ENCODE measurements around the gene ABCC6.

Gene ABCC6

DNA sequence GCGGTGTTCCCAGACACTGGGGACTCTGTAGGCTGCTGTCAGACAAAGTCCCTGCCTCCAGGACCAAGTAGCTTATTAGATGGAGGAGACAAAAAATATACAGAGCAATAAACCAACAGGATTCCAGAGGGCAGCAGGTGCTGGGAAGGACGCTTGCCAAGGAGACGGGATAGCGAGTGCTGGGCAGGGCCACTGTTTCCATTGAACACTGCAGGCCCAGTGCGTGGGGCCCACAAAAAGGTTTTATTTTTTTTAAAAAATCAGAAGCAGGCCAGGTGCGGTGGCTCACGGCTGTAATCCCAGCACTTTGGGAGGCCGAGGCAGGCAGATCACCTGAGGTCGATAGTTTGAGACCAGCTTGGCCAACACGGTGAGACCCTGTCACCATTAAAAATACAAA lies 84.2 kb downstream of the ABCC6 start:
- no peak for DNase-seq

DNA sequence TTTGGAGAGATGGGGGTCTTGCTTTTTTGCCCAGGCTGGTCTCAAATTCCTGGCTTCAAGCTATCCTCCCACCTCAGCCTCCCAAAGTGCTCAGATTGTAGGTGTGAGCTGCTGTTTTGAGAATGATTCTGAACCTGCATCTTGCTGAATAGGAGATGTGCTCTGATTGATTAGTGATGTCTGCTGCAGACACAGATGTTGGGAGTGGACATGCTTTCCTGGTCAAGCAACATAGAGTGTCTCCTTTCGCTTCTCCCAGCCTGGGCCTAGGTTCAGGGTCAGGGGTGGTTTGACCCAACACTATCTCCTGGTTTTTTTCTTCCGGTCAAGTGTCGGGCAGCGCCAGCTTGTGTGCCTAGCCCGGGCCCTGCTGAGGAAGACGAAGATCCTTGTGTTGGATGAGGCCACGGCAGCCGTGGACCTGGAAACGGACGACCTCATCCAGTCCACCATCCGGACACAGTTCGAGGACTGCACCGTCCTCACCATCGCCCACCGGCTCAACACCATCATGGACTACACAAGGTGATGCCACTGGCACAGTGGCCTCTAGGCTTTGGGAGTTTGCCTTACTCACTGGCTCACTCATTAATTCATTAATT lies 85.2 kb downstream of the ABCC6 start:
- DNase-seq = no peak

DNA sequence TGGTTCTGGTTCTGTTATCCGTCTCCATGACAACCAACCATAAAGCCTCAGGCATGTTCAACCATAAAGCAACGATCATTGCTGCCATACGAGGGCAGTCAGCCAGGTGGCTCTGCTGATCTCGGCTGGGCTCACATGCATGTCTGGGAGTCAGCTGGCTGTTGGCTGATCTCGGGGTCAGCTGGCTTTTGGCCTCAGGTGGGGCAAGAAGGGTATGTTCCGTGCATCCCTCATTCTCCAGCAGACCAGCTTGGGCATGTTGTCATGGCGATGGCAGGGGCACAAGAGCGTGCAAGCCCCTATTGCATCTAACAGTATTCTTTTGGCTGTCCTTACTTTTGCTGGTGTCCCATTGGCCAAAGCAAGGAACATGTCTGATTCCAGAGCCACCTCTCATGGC lies 86.2 kb downstream of the ABCC6 start:
- no peak for DNase-seq

DNA sequence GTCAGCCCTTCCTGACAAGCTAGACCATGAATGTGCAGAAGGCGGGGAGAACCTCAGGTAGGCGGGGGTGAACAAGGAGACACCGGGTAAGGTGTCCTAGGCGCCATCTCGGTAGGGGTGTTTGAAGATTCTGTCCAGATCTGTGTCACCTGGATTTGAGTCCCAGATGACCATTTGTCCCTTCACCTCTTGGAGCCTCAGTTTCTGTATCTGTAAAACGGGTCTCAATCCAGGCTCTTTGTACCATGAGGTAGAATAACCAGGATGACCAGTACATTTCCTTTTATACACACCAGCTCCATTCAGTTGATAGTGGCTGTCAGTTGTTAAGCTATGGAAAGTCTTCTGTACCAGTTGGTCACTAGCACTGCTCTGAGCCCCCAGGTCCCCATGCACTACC lies 86.7 kb downstream of the ABCC6 start:
- DNase-seq = no peak

DNA sequence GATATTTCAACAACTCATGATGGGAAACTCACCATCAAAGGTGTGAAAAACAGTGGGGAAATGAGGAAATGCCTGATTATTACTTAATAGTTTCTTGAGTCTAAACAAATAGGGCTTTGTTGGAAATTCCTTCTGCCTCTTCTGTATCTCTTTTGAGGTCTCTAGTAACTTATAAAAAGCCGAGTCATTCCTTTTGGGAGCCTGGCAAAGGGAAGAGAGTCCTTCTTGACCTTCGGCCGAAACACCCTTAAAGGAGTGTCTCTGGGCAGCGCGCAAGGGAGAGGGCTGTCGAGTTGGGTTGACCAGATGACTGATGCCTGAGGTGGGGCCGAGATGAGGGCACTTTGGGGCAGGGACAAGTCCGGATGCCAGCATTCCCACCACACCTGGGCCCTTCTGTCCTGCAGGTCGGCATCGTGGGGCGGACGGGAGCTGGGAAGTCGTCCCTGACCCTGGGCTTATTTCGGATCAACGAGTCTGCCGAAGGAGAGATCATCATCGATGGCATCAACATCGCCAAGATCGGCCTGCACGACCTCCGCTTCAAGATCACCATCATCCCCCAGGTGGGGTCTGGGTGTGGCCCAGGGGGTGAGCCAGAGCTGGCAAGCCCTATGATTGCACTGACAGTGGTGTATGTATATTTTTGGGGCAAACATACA lies 89.2 kb downstream of the ABCC6 start:
- no peak for DNase-seq

DNA sequence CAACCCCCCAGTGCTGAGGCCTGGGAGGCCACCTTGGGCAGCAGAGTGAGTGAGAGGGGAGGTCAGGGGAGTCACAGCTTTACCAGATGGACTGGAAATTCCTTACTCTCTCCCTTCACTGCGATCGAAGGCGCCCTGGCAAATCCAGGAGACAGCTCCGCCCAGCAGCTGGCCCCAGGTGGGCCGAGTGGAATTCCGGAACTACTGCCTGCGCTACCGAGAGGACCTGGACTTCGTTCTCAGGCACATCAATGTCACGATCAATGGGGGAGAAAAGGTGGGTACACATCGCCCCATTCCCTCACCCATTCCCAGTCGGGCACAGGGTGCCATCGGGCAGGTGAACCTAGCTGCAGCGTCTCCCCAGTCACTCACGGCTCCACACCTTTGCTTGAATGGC lies 91.6 kb downstream of the ABCC6 start:
- DNase-seq = no peak

DNA sequence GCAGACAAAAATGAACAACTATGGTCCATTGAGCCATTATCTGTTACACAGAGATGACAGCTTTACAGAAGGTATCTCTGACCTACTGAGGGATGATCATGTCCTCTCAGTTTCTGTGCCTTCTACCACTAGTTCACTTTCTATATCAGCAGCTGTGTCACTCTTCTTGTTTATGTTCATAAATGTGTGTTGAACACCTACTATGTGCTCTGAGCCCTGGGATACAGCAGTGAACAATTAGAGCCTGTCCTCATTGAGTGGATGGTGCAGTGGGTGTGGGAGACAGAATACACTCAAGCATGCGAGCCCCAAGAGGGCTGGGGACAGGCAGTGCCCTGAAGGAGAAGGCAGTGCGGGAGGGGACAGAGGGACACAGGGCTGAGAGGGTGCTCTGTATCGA lies 92.1 kb downstream of the ABCC6 start:
- DNase-seq = no peak

DNA sequence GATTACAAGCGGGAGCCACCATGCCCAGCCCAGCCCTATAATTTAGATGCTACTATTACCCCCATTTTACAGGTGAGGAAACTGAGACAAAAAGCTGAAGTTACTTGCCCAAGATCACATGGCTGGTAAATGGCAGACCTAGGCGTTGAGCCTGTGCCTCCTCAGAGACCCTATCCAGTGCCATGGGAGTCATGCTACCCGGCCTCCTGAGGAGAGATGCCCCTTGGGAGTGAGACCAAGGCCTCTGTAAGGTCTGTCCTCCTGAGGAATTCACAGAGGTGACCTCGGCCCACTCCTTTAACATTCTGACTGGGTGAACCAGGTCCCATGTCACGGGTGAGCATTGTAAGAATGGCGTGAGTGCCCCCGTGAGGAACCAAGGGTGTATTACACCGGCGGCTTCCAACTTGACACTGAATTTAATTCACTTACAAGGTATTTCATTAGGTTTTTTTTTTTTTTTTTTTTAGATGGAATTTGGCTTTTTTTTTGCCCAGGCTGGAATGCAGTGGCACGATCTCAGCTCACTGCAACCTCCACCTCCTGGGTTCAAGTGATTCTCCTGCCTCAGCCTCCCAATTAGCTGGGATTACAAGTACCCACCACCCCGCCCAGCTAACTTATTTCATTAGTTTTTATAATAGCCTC lies 95.7 kb downstream of the ABCC6 start:
- peak; percentile 72 for DNase-seq

DNA sequence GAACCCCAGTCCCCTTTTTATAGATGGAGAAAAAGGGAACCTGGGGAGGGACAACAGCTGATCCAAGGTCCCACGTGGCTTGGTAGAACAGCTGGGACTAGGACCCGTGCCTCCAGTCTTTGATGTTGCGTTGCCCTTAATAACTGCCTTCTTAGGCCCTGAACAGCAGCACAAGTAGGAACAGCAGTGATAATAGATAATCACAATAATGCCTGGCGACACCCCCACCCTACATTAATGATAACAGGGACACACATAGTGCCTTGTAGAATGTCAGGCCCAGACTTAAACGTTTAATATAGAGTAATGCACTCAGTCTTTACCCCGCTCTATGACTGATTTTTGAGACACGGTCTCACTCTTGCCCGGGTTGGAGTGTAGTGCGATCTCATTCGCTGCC lies 96.4 kb downstream of the ABCC6 start:
- no peak for DNase-seq

DNA sequence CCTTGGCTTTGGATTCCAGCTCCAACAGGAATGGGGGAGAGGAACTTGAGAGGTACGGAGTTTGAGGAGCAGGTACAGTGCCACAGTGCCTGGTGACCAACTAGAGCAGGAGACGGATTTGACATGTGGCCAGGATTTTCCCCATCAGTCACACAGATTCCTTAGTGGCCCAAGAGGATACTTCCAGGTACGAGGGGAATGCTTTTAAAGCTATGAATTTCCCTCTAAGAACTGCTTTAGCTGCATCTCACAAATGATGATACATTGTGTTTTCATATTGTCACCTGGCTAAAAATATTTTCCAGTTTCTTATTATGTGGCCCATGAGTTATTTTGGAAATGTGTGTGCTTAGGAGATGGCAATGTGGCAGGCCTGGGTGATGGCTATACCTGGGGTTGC lies 98.3 kb downstream of the ABCC6 start:
- DNase-seq = no peak

DNA sequence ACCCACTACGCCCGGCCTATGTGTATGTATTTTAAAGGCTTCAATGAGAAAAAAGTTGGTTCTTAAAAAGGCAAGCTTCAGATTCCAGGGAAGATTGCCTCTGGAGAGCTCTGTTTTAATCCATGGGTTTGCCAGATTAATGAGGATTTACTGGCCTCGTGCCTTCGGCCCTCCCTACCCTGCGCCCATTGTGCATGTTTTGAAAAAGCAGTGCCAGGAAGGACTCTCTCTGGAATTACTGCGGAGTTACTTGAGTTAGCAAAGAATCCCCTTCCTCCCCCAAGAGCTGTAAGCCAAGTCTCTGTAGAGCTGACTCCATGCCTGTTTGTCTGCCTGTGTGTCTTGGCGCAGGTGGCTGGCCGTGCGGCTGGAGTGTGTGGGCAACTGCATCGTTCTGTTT lies 98.9 kb downstream of the ABCC6 start:
- no peak for DNase-seq

DNA sequence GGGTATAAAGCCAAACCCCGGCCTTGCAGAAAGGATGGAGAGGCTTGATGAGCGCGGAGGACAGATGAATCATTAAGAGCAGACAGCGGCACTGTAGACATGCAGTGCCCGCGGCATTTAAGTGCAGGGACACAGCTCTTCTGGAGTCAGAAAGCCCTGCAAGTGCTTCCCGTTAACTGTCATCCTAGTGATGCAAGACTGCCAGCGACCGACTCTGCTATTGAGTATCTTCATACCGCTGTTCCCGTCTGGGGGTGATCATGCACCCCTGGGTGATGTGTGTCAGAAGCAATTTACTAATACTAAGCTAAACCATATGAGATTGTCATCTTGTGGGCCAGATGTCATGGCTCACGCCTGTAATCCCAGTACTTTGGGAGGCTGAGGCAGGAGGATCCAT lies 101.0 kb downstream of the ABCC6 start:
- no peak for DNase-seq

DNA sequence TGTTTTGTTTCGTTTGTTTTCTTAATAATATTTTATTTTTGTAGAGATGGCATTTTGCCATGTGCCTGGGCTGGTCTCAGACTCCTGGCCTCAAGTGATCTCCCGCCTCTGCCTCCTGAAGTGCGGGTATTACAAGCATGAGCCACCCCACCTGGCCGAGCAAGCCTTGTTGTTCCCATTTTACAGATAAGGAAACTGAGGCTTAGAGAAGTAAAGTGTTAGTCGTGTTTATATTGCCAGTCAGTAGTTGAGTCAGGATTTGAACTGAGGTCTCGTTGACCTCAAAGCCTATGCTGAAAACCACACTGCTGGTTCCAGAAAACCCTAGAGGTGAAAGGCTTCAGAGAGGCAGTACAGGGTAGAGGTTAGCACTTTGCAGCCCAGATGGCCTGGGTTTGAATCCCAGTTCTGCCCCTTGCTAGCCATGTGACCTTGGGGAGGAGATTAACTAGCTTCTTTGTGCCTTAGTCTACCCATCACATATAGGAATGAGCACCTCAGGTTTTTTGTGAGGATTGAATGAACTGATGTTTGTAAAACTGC lies 102.0 kb downstream of the ABCC6 start:
- no peak for DNase-seq

DNA sequence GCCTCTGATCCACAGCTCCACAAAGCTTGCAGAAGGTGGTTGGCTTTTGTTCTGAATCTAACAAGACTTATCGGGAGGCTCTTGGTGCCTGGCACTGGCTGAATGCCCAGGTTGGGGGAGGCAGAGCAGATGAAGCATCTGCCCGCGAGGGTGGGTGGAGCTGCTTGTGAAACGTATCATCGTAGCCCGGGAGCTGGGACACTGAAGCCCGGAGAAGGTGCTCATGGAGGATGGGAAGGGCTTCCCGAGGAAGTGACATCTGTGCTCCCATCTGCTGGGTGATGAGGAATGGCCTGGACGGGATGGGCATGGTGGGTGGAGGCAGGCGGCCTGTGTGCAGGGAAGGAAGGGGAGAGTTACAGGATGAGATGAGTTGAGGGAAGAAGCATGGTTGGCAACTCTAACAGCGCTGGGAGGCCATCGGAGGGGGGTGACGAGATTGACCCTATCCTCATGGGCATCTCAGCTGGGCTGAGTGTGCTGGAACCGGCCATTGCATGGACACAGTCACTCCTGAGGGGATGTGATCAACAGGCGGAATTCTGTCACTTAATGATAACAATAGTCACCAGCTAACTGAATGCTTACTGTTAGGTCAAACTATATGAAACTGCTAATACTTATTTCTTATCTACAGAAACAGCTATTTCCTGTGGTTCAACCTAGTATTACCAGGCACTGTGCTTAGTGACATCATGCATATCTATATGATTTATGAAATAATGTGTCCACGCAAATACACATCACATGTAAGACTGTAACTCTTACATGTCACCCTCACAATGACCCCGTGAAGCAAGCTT lies 102.7 kb downstream of the ABCC6 start:
- DNase-seq = no peak

DNA sequence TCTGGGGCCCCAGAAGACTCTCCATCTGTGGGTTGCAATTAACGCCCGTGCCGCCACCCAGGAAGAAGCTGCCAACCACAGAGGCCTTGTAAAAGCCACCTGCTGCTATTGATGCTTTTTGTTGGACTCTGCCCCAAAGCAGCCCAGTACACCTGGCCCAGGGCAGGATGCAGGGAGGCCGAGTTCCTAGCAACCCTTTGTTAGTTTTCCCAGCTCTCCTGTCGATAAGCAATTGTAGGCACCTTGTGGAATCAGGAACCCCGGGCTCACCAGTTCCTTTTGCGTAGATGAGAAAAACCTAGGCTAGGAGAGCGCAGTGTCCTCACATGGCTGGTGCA lies 103.3 kb downstream of the ABCC6 start:
- DNase-seq = no peak

DNA sequence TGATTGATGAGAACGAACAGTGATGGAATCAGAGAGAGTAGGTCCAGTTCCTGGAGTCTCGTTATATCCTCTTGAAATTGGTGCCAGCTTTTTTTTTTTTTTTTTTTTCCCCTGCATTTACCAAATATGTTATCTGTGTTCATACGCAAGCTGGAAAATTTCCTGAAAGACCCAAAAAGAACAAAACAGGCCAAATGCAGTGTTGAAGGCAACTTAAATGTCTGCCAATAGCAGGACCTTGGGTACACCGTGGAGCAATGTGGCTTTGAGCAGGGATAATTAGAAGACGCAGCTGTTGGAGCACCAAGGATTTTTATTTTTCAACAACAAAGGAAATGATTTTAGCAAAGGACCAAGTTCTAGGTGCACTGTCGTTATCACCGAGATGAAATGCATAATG lies 105.0 kb downstream of the ABCC6 start:
- DNase-seq = no peak

DNA sequence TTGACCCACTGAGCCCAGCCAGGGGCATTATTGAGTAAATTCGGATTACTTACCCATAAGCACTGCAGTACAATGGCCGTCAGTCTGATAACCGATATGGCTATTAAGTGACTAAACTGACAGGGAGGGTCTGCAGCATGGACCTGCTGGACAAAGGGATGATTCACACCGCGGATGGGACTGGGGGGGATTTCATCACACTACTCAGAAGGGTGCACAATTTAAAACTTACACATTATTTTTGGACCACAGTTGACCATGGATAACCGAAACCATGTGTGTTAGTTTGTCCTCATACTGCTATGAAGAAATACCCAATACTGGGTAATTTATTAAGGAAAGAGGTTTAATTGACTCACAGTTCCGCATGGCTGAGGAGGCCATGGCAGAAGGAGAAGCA lies 106.5 kb downstream of the ABCC6 start:
- DNase-seq = no peak

DNA sequence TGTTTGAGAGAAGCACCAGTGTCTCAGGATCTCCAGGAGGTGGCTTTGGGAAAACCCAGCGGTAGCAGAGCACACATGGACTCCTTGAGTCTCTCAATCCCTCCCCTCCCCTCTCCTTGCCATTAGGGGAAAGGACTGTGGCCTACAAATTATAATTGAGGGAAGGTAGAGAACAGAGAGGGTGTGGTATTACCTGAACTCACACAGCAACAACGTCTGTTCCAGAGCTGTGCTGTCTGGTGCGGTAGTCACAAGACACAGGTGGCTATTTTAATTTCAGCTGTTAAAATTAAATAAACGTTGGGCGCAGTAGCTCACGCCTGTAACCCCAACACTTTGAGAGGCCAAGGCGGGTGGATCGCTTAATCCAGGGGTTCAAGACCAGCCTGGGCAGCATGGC lies 110.2 kb downstream of the ABCC6 start:
- no peak for DNase-seq

DNA sequence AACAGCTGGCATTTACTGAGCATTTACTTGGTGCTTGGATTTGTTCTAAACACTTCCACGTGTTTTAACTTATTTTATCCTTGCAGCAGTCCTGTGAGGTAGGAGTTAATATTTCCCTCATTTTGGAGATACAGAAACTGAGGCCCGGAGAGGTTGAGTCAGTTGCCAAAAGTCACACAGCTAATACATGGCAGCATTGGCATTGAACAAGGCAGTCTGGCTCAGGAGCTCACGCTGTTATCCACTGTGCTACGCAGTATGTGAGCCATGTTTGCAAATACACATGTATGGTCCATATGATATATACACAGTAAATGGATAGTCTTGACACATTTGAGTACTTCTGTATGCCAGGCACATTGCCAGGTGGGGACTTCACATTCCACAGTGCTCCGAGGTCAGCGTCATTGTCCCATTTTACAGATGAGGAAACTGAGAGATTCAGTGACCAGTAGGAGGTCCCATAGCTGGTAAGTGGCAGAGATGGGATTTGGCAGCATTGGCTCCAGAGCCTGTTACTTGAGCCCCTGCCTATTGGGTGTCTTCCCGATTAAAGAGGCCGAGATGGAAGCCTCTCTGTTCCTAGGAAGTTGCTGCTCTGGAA lies 110.7 kb downstream of the ABCC6 start:
- no peak for DNase-seq

DNA sequence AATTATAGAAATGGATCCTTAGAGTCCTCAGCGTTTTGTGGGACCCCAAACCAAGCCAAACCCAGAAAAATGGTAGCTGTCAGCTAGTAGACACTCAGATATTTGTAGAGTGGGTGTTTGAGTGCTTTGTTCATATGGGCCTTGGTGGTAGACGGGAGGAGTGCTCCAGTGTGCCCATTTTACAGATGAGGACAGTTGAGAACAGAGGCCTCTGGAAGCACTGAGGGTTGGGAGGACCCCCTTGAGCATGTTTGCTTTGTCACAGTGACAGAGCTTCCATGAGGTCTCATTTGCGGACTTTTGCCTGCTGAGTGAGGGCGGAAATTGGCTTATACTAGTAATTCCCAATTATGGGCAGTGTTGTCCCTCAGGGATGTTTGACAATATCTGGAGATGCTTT lies 111.7 kb downstream of the ABCC6 start:
- no peak for DNase-seq

DNA sequence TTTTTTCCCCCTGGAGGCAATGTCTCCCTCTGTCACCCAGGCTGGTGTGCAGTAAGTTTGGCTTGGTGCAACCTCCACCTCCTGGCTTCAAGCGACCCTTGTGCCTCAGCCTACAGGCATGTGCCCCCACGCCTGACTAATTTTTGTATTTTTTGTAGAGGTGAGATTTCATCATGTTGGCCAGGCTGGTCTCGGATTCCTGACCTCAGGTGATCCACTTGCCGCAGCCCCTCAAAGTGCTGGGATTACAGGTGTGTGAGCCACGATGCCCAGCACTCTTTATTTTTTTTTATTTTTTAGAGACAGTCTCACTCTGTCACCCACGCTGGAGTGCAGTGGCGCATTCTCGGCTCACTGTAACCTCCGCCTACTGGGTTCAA lies 113.2 kb downstream of the ABCC6 start:
- DNase-seq = no peak

DNA sequence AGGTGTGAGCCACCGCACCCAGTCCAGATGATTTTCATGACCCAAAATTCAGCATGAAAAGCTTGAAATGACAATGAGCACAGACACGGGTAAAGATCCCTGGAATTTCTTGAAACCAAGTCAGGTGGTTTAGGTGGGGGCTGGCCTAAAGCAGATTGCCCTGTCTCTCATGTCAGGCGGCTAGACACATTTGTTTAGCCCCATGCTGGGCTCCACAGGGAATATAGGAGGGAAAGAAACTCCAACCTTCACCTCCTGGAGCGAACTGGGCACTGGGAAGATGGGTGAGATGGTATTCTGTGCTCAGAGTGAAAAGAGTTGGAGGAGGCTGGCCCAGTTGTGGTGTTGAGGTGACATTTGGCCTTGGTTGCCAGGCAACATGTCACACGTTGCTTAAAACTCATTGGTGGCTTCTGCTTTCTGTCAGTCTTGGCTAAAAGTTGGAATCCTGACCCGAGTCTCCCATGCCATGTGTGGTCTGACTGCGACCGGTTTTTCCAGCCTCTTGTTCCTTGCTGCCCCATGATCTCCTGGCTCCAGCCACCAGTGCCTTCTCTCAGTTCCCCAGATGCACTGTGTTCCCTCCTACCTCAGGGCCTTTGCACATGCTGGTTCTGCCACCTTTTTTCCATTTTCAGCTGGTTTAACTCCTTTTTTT lies 113.7 kb downstream of the ABCC6 start:
- DNase-seq = no peak

DNA sequence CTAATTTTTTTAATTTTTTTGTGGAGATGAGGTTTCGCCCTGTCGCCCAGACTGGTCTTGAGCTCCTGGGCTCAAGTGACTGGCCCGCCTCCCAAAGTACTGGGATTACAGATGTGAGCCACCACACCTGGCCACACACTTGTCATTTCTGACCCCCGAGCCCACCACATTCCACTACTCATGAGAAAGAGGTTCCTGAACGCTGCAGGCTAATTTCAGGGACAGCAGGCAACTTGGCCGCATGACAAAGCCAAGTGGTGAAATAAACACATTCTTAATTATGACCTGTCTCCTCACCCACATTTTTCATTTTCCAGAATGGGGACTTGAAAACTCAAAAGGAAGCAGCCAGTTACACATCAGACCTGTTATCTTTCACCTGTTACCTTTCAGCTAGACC lies 114.5 kb downstream of the ABCC6 start:
- no peak for DNase-seq
